PC-9 (cell line): ENCODE measurements around the gene TMEM63C. TPM values are rescaled to one million over a fixed set of nuclear protein-coding genes. Genes with fewer than 3 reads are reported as not detected.

Experiments
- BruUV-seq: library from RNA; stranded (reverse); fragments of 400-500 nt; replicated peaks from 2 replicates; lab custom pipeline; 2021; lab: Mats Ljungman, UMichigan
- CTCF ChIA-PET: fragments of 300-600 bp; sonication (Branson Sonifier 250); formaldehyde crosslinking; loops from one replicate; lab custom pipeline; 2022; ENCODE audit warnings: antibody characterized with exemption; lab: Charles Lee
- POLR2A ChIA-PET: fragments of 300-600 bp; sonication (Branson Sonifier 250); formaldehyde crosslinking; loops from one replicate; lab custom pipeline; 2022; ENCODE audit warnings: antibody characterized with exemption; ENCODE audit not compliant: unreplicated experiment; lab: Charles Lee
- DNase-seq, 2 experiments: peaks; one replicate each; pipeline versions ENCODE4 v3.0.0 to v3.0.0-alpha.2; 2015 to 2022; ENCODE audit warnings: mixed read lengths in 1 of 2
- H2AFZ ChIP-seq: fragments of 200-600 bp; sonication (generic); 2 replicates; pipeline ENCODE4 v1.8.1; 2017; ENCODE audit warnings: antibody characterized with exemption
- H3F3A ChIP-seq: fragments of 200-600 bp; sonication (generic); 2 replicates; pipeline ENCODE4 v1.8.1; 2017; ENCODE audit warnings: antibody characterized with exemption, mild to moderate bottlenecking, low read depth; ENCODE audit not compliant: insufficient read depth
- H3K27ac ChIP-seq: fragments of 200-600 bp; sonication (generic); 2 replicates; pipeline ENCODE4 v1.6.1; 2016; ENCODE audit warnings: mixed run types
- H3K27me3 ChIP-seq: fragments of 200-600 bp; sonication (generic); 2 replicates; pipeline ENCODE4 v1.6.1; 2016; ENCODE audit warnings: low read depth, mixed run types; ENCODE audit not compliant: insufficient read depth
- H3K36me3 ChIP-seq: fragments of 200-600 bp; sonication (generic); 2 replicates; pipeline ENCODE4 v1.6.1; 2016; ENCODE audit warnings: low read depth, mixed run types
- H3K4me1 ChIP-seq: fragments of 200-600 bp; sonication (generic); replicated peaks from 2 replicates; pipeline ENCODE4 v1.6.1; 2016; ENCODE audit warnings: mixed run types; ENCODE audit not compliant: insufficient read depth
- H3K4me2 ChIP-seq: fragments of 200-600 bp; sonication (generic); 2 replicates; pipeline ENCODE4 v1.6.1; 2017; ENCODE audit warnings: mixed run types
- H3K4me3 ChIP-seq: fragments of 200-600 bp; sonication (generic); 2 replicates; pipeline ENCODE4 v1.6.1; 2016; ENCODE audit warnings: mixed run types
- H3K79me2 ChIP-seq: fragments of 200-600 bp; sonication (generic); 2 replicates; pipeline ENCODE4 v1.6.1; 2017; ENCODE audit warnings: low read depth, mixed run types
- H3K9me2 ChIP-seq: fragments of 200-600 bp; sonication (generic); 2 replicates; pipeline ENCODE4 v1.8.1; 2017; ENCODE audit warnings: mild to moderate bottlenecking; ENCODE audit not compliant: insufficient read depth
- H3K9me3 ChIP-seq: fragments of 200-600 bp; sonication (generic); 2 replicates; pipeline ENCODE4 v1.8.1; 2016; ENCODE audit warnings: low read depth; ENCODE audit not compliant: insufficient read depth
- H4K20me1 ChIP-seq: fragments of 200-600 bp; sonication (generic); 2 replicates; pipeline ENCODE4 v1.8.1; 2017; ENCODE audit not compliant: insufficient read depth
- EZH2 ChIP-seq: fragments of 200-600 bp; sonication (generic); IDR thresholded peaks from 2 replicates; pipeline ENCODE4 v1.8.0; 2017; ENCODE audit warnings: antibody characterized with exemption, low read depth
- intact Hi-C: fragments of 100-400 bp; cut with micrococcal nuclease; formaldehyde crosslinking; loops from one replicate; pipeline ENCODE4 v1.10.0; 2022; ENCODE audit not compliant: unreplicated experiment
- total RNA-seq: library from RNA; stranded (reverse); gene quantifications from 2 replicates; pipeline ENCODE4 v1.2.3, GENCODE V29; 2021
- TF ChIP-seq, protein P1 (sequence below): fragments of 200-600 bp; sonication (generic); conservative IDR thresholded peaks from 2 replicates; pipeline ENCODE4 v1.6.1; 2017; ENCODE audit warnings: mixed run types, antibody characterized with exemption, mild to moderate bottlenecking, moderate library complexity

The TMEM63C gene
- total RNA-seq, 1 experiment from 2014 or later, result 2.2 TPM

- H3F3A ChIP-seq, result no peaks in the 10 kb centered on the region
- H3K27ac ChIP-seq, result no peak overlapping the region
- H3K27me3 ChIP-seq, result peaks cover 87% of the 10 kb centered on the region
- H3K9me3 ChIP-seq, result no peaks in the 10 kb centered on the region
- DNase-seq, result no peak
- CTCF ChIA-PET, result interaction anchor here (0.7 kb wide), 1 partner anchor 53 kb away, joined by 5 read pairs; no protein-coding TSS in a partner anchor
- no peaks in the 10 kb centered on the region for H4K20me1 ChIP-seq
- H3K36me3 ChIP-seq, result no peaks in the 10 kb centered on the region
- no peak overlapping the region for H3K4me2 ChIP-seq
- no peaks in the 10 kb centered on the region for H3K9me2 ChIP-seq
- BruUV-seq, result no TSS peak
- H2AFZ ChIP-seq, result no peak overlapping the region
- POLR2A ChIA-PET, result interaction anchor here (0.6 kb wide), 1 partner anchor 239 kb away, joined by 7 read pairs; no protein-coding TSS in a partner anchor
- H3K79me2 ChIP-seq, result no peaks in the 10 kb centered on the region
- TF ChIP-seq EZH2, result no peak
- TF ChIP-seq, protein P1, sequence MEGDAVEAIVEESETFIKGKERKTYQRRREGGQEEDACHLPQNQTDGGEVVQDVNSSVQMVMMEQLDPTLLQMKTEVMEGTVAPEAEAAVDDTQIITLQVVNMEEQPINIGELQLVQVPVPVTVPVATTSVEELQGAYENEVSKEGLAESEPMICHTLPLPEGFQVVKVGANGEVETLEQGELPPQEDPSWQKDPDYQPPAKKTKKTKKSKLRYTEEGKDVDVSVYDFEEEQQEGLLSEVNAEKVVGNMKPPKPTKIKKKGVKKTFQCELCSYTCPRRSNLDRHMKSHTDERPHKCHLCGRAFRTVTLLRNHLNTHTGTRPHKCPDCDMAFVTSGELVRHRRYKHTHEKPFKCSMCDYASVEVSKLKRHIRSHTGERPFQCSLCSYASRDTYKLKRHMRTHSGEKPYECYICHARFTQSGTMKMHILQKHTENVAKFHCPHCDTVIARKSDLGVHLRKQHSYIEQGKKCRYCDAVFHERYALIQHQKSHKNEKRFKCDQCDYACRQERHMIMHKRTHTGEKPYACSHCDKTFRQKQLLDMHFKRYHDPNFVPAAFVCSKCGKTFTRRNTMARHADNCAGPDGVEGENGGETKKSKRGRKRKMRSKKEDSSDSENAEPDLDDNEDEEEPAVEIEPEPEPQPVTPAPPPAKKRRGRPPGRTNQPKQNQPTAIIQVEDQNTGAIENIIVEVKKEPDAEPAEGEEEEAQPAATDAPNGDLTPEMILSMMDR, result no peak
- intact Hi-C loops, result no loop called here
- H3K4me3 ChIP-seq, result no peak overlapping the region
- H3K4me1 ChIP-seq, result no peaks in the 10 kb centered on the region
Measured at GRCh38 chr14:77265561-77266335, 84.2 kb downstream of the TMEM63C start.

DNA sequence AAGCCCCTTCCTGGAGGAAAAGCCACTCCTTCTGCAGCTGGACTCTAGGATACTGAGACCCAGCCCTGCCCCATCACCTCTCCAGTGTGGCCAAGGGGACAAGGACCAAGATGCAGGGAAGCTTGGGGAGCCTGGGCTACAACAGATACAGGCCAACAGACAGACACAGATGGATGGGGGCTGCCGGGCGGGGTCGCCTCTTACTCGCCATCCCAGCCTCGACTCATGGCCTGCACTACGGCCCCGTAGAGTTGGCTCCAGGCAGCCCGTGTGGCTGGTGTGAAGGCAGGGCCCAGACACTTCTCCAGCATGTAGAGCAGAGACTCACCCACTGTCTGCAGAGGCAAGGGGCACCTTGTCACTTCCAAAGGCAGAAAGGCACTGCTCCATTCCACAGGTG, 84.7 kb downstream of the TMEM63C start:
- no peaks in the 10 kb centered on the region for H3K9me3 ChIP-seq
- no peaks in the 10 kb centered on the region for H3K79me2 ChIP-seq
- no peak overlapping the region for H3K27ac ChIP-seq
- BruUV-seq, result no TSS peak
- ChIA-PET CTCF (no interaction called here), POLR2A (no interaction called here)
- TF ChIP-seq, protein P1, result no peak
- TF ChIP-seq EZH2, result no peak
- peaks cover 81% of the 10 kb centered on the region for H3K27me3 ChIP-seq
- H2AFZ ChIP-seq, result no peak overlapping the region
- no peaks in the 10 kb centered on the region for H3K4me1 ChIP-seq
- no peaks in the 10 kb centered on the region for H4K20me1 ChIP-seq
- no peaks in the 10 kb centered on the region for H3K9me2 ChIP-seq
- H3K36me3 ChIP-seq, result no peaks in the 10 kb centered on the region
- H3F3A ChIP-seq, result no peaks in the 10 kb centered on the region
- intact Hi-C loops, result no loop called here
- DNase-seq, result no peak
- H3K4me3 ChIP-seq, result no peak overlapping the region
- H3K4me2 ChIP-seq, result no peak overlapping the region

DNA sequence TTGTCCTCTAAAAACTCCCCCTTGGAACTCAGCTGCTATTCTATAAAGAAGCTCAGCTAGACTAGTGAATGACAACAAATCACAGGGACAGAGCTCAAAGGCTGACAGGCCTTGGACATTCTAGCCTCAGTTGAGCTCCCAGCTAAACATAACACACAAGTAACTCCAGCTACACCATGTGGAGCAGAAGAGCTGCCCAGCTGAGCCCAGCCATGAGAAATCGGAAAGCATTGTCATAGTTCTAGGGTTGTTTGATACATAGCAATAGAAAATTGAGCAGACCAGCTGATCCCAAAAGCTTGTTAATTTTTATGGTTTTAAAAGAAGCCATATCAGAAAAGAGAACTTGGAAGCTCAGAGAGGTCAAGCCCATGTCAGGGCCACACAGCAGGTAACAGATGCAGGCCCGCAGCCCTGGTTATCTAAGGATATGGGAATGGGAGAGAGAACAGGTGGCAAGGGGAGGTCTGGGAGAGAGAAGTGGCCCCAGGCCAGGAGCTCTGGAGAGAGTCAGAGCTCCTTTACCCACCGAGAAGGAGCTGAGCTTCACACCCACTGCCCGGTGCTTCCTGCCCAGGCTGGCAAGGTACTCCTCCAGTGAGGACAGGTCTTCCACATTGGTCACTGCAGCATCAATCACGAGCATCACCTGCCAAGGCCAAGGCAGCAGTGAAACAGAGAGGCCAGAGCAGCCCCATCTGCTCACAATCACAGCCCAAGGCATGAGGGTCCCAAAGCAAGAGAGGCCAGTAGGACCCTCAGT, 86.5 kb downstream of the TMEM63C start:
- intact Hi-C loops, result no loop called here
- H3K9me2 ChIP-seq, result no peaks in the 10 kb centered on the region
- H3K27me3 ChIP-seq, result peaks cover 63% of the 10 kb centered on the region
- H2AFZ ChIP-seq, result no peak overlapping the region
- H4K20me1 ChIP-seq, result no peaks in the 10 kb centered on the region
- H3F3A ChIP-seq, result no peaks in the 10 kb centered on the region
- TF ChIP-seq, protein P1, result no peak
- 0 out of 2 replicates have a peak, but pooled peaks have one; percentile 20 for TF ChIP-seq EZH2
- ChIA-PET POLR2A (no interaction called here), CTCF (interaction anchor here (0.6 kb wide), 3 partner anchors 27 to 188 kb away, joined by 3 to 5 read pairs (median 3); partner anchors contain the start of genes GSTZ1 and POMT2)
- BruUV-seq, result no TSS peak
- DNase-seq, result no peak
- H3K79me2 ChIP-seq, result no peaks in the 10 kb centered on the region
- H3K9me3 ChIP-seq, result no peaks in the 10 kb centered on the region
- no peaks in the 10 kb centered on the region for H3K36me3 ChIP-seq
- H3K27ac ChIP-seq, result no peak overlapping the region
- no peak overlapping the region for H3K4me2 ChIP-seq
- no peak overlapping the region for H3K4me3 ChIP-seq
- H3K4me1 ChIP-seq, result no peaks in the 10 kb centered on the region
